ENCODE data around the gene KPNA4.

- TF ChIP-seq CTCF (IDR thresholded peaks at IDR 0.05; ENCODE audit: low read length) (no peak), EZH2 (IDR thresholded peaks at IDR 0.05; ENCODE audit: borderline replicate concordance, low read length) (no peak)
Measured at GRCh38 chr3:160490166-160490565, 75.2 kb downstream of the KPNA4 start.

Data from OCI-LY1 (cell line).